Activated T-helper 1 cell treated with anti-CD3 and anti-CD28 coated beads, Interleukin-2, amount 50 U/mL, for 16 hours (primary cell): ENCODE measurements around the gene PPM1F.
"Not testable (repeated sequence)": the region's sequence is repeated elsewhere in the genome, so short reads cannot be mapped to it uniquely, and the experiment has no call there.

ENCODE experiments used
- DNase-seq, 2 donors: peaks; one replicate each; pipeline ENCODE4 v3.0.0-alpha.2; 2020; ENCODE audit warnings: low read depth in 1 of 2, low spot score in 1 of 2

The PPM1F gene

GRCh38 chr22:21921729-21922128 is 30.9 kb downstream of the PPM1F start:
- no peak for DNase-seq

DNA sequence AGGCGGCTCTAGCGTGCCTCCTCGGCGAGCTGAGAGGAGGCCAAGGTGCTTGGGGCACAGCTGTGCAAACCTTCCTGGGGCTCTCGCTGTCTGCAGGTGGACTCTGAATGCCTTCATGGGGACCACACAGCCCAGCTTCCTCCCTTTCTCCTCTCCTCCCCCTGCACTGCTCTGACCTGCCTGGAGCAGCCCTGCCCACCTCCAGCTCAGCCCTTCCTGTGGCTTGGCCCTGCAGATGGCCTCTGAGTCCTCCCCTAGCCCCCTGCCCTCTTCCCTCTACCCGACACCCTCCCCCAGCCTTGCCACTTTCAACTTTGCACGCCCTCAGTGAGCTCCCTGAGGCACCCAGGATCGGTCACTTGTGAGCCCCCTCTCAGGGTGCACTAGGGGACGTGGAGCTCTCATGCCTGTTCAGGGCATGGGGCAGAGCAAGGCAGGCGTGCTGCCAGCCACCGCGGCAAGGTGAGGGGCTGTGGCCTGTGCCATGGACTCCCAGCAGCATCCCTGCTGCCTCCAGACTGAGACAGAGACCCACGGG is 31.4 kb downstream of the PPM1F start:
- DNase-seq, result no peak

DNA sequence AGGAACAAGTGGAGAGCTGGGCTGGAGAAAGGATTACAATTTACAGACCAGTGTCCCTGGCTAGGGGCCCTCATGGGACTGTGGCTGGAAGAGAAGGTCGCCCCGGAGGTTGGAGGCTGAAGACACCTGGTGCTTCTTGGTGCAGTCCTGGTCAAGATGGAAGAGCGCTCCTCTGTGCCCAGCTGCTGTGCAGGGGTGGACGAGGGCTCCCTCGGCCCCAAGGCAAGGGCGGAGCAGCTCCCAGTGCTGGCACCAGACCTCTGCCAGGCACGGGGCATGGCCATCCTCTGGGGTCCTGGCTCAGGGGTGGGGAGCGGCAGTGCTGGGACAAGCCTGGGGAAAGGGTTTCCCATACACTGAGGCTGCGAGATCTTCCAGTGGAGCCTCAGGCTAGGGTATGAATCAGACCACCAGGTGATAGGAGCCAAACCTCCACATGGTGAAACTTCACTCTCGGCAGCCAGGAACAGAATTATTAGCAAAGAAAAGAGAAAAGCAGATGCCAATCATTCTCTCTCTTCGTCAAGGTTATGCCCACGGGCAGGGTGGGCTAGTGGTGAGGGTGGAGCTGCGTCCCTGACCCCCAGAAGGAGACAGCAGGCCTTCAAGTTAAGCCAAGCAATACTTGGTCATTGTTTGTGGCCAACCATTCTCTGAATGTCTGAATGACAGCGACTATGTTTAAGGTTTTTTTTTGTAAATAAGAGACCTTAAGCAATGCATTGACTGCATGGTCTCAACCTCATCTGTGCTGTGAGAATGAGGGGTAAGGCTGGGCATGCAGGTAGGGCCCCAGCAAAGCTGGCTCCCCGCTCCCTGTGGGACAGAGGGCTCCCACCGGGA is 32.1 kb downstream of the PPM1F start:
- DNase-seq, result no peak

DNA sequence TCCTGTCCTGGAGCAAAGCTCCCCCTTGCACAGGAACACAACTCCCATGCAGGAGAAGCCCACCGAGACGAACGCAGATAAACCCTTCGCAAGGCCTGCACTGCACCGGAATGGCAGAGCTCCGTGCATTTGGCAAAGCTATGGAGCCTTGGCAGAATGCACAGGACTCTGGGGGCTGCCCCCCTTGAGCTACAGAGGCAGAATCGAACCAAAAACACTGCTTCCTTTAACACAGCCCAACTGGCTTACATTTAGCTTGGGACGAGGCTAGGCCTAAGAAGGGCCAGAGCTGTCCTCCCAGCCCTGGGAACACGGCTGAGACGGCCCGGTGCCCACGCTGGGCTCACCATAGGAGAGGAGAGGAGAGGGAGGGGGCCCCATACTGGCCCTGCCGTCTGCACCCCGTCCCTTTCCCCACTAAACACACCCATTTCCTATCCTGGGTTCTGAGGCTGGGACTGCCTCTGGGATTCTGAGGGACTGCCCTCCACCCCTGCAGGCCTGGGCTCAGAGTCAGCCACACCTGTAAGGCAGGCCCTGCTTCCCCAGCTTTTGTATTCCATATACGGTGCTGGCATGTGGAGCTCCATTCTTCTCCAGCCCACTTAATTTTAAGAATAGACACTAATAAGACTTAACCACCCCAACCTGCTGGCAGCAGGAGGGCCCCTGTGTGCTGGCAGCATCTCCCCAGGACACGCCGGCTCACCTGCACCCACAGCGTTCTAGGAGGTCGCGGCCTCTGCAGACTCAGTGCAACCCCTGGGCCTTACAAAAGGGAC is 32.9 kb downstream of the PPM1F start:
- no peak for DNase-seq

DNA sequence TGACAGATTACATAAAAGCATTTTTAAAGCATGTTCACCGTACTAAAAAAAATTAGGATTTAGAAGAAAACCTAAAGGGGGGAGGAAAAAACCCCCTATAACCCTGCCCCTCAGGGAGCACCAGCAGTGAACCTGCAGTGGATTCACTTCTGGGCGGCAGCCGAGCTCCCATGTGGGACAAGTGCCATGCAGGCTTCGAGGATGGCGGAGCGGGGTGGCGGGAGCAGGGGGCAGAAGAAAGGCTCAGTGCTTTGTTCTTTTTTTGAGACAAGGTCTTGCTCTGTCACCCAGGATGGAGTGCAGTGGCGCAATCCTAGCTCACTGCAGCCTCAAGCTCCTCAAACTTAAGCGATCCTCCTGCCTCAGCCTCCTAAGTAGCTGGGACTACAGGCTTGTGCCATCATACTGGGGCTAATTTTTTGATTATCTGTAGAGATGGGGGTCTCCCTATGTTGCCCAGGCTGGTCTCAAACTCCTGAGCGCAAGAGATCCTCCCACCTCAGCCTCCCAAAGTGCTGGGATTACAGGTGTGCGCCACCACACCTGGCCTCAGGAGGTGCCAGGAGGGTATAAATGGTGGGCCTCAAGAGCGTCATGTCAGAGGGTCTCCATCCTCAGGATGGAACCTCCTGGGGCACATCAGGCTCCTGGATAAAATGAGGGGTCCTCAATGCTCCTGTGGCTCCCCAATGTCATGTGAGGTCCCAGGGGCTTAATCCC is 34.0 kb downstream of the PPM1F start:
- DNase-seq, result no peak

DNA sequence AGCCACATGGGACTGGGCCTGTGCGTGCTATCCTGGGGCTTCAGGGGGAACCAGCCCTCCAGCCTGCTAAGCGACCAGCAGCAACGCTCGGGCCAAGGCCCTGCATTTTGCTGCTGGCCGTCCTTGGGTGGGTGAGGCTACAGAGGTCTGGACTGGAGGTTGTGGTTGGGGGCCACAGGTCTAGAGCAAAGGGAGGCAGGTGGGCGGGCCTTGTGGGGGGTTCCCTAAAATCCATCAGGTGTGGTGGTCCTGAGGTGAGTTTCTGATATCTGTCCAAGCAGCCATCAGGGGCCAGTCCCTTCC is 34.7 kb downstream of the PPM1F start:
- no peak for DNase-seq

- no peak for DNase-seq
Measured at GRCh38 chr22:21917181-21917958, 35.3 kb downstream of the PPM1F start.

DNA sequence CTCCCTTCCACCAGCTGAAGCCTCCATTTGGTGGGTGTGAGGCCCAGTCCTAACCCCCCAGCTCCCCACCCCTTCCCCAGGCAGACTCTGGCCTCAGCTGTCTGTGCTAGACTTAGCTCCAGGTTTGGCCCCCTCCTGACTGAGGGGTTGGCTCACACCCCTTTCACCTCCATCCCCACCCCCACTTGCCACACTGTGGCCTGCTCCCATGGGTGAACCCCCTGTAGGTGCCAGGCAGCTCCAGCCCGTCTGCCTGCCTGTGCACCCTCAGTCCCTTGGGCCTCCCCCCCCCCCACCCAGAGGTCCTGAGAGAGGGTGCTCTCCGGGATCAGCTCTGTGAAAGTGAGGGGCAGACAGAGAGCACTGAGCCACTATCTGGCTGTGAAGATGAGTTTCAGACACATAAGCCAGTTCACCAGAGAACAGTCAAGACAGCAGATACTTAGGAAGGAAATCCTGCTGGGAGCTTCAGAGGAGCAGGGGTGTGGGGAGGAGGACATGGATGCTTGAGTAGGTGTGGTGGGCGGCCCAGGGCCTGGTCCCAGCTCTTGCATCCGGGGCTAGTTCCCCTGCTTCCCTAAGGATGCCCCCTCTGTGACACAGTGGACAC is 36.2 kb downstream of the PPM1F start:
- no peak for DNase-seq

DNA sequence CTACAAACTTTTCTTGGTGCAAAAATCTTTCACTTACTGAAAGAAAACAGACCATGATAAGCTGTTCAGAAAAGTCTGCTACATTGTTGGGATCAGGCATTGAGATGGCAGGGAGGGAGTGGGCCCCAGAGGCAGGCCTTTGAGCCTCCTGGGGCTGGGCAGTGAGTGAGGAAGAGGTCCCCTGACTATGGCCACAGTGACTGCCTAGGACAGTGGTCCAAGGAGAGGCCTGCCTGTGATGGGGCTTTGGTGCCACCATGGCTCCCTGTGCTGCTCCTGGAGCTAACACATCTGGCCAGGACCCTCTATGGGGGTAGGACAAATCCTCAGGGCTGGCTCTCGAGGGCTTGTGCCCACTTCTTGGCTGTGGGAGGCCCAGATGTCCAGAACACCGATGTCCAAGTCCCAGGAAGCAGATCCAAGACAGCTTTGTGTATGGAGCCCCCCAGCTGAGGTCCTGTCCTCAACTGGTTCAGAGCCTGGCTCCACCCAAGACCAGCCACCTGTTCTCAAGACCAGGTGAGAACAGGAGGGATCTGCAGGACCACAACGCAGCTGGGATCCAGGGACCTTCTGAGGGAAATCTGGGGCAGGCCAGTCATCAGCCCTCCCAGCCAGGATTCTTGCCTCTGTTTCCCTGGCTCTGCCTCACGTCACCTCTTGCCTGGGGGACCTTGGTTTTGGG is 36.9 kb downstream of the PPM1F start:
- DNase-seq, result no peak

DNA sequence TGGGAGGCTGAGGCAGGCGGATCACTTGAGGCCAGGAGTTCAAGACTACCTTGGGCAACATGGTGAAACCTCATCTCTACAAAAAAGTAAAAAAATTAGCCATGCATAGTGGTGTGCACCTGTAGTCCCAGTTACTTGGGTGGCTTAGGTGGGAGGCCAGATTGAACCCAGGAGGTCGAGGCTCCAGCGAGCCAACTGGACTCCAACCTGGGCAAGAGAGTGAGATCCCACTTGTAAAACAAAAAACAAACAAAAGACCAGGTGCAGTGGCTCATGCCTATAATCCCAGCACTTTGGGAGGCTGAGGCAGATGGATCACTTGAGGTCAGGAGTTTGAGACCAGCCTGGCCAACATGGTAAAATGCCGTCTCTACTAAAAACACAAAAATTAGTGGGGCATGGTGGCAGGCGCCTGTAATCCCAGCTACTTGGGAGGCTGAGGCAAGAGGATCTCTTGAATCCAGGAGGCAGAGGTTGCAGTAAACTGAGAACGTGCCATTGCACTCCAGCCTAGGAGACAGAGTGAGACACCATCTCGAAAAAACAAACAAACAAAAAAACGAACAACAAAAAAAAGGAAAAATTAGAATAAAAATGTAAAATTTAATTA is 38.5 kb downstream of the PPM1F start:
- DNase-seq, result not testable (repeated sequence)

DNA sequence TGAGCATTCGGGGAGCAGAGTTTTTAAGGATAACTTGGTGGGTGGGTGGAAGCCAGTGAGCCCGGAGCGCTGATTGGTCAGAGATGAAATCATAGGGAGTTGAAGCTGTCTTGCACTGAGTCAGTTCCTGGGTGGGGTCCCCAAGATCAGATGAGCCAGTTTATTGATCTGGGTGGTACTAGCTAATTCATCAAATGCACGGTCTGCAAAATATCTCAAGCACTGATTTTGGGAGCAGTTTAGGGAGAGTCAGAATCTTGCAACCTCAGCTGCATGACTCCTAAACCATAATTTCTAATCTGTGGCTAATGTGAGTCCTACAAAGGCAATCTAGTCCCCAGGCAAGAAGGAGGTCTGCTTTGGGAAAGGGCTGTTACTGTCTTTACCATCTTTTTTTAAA is 42.3 kb downstream of the PPM1F start:
- DNase-seq, result not testable (repeated sequence)

GRCh38 chr22:21909871-21910270 is 42.8 kb downstream of the PPM1F start:
- DNase-seq, result no peak

- no peak for DNase-seq
Measured at GRCh38 chr22:21907638-21908522, 44.8 kb downstream of the PPM1F start.

- DNase-seq, result not testable (repeated sequence)
Measured at GRCh38 chr22:21905234-21905633, 47.4 kb downstream of the PPM1F start.

- DNase-seq, result no peak
Measured at GRCh38 chr22:21904250-21904789, 48.3 kb downstream of the PPM1F start.

DNA sequence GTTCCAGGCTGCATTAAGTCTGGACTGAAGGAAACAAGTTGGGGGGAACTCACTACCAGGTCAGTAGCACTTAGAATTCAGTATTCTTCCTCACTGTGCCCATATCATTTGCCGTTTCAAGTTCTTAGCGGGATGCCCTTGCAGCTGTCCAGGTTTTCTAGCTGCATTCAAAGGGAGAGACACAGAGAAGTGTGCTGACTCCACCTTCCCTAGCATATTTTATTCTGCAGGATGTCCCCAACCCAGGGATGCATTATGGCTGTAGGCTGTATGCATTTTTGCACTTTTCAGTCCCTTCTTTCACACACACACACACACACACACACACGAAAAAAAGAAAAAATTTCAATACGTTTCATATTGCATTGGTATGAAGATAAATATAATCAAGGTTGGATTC is 49.4 kb downstream of the PPM1F start:
- no peak for DNase-seq

DNA sequence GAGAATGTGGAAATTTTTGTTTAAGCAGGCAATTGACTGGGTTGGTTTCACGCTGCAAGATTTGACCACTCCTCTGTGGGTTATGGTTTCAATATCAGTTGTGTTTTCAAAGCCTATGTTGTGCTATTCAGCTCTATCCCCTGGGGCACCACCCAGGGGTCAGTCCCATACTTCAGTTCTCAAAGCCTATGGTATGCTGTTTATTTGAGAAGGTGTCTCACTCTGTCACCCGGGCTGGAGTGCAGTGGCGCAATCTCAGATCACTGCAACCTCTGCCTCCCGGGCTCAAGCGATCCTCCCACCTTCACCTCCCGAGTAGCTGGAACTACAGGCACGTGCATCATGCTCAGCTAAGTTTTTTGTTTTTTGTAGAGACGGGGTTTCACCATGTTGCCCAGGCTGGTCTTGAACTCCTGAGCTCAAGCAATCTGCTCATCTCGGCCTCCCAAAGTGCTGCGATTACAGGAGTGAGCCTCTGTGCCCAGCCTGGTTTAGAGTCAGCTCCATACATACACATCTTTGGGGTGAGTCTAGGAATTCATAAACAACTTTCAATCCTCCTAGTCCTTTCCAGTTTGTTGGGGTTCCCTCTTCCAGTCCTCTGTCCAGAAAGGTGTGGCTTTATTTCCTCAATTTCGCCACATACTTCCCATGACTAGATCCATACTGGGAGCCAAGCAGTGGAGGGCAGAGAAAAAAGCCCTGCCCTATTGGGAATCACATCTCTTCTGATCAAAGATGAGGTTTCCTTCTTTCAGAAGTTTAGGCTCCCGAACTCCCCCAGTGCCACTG is 50.2 kb downstream of the PPM1F start:
- DNase-seq, result no peak
